GM18520 (cell line): ENCODE measurements around the gene KAT5.
"Not testable (repeated sequence)": the region's sequence is repeated elsewhere in the genome, so short reads cannot be mapped to it uniquely, and the experiment has no call there.

Source experiments
- ATAC-seq: cut with Tn5 transposase; IDR thresholded peaks from one replicate; pipeline ENCODE4 v1.9.1; 2021; ENCODE audit not compliant: unreplicated experiment

The KAT5 gene

DNA sequence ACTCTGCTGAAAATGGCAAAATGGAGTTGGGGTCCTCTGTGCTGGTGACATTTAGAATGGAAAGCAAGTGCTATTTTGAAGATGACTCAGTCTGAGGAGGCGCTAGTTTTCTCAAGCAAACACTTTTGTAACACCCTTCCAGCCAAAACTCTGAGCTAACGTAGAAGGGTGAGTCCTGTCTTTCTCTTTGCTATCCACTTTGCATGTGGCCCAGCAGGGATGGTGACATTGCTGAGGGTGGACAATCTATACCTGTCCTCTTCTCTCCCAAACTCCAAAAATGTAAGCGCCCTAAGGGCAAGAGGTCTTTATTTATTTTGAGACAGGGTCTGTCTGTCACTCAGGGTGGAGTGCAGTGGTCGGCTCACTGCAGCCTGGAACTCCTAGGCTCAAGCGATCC is 3.6 kb upstream of the KAT5 start:
- no peak for ATAC-seq

DNA sequence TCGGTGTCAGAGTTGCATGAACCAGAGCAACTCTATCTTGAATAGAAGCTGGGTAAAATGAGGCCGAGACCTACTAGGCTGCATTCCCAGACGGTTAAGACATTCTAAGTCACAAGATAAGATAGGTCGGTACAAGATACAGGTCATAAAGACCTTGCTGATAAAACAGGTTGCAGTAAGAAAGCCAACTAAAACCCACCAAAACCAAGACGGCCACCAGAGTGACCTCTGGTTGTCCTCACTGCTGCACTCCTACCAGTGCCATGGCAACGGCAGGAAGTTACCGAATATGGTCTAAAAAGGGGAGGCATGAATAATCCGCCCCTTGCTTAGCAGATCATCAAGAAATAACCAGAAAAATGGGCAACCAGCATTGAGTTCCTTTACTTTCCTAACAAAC is 2.4 kb upstream of the KAT5 start:
- ATAC-seq, result no peak

DNA sequence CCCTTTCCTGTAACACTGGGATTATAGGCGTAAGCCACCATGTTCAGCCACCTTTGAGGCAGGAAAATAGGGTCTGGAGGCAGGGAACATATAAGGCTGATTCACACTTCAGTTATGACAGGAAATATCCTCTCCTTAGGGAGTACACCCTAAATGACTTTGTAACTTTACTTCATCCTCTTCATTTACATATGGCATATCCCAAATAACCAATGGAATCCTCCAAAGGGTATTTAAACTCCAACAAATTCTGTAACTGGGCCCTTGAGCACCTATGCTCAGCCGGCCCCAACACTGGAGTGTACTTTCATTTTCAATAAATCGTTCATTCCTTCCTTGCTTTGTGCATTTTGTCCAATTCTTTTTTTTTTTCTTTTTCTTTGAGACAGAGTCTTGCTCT is 1.6 kb upstream of the KAT5 start:
- no peak for ATAC-seq

DNA sequence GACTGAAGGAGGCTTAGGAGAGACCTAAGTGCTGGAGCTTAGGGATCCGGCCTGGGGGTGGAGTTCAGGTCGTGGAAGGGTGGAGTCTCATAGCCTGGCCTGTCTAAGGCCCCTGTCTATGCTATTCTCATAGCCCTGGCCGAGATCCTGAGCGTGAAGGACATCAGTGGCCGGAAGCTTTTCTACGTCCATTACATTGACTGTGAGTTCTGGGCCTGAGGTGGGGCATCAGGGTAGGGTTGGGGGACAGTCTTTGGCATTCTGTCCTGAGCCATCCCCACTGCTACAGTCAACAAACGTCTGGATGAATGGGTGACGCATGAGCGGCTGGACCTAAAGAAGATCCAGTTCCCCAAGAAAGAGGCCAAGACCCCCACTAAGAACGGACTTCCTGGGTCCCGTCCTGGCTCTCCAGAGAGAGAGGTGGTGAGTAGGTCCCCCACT is 603 bp downstream of the KAT5 start:
- ATAC-seq, result no peak

DNA sequence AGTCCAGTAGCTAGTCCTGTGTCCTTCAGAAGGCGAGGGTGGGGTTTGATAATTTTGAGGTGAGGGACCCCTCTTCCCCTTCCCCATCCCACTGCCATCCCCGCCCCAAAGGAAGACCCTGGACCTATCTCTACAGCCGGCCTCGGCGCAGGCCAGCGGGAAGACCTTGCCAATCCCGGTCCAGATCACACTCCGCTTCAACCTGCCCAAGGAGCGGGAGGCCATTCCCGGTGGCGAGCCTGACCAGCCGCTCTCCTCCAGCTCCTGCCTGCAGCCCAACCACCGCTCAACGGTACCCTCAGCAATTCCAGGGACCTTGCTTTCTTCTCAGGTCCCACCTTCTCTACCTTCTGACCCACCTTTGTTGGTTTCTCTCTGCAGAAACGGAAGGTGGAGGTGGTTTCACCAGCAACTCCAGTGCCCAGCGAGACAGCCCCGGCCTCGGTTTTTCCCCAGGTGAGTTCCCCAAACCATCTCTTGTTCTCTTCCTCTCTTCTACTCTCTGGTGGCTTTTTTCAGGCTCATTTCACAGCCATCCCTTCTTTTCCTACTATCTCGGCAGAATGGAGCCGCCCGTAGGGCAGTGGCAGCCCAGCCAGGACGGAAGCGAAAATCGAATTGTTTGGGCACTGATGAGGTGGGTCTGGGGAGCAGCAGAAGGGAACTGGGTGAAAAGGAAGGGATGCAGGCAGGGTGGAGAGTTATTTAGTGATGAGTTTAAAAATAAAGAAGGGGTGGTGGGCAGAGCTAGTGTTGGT is 1.3 kb downstream of the KAT5 start:
- ATAC-seq, result no peak

DNA sequence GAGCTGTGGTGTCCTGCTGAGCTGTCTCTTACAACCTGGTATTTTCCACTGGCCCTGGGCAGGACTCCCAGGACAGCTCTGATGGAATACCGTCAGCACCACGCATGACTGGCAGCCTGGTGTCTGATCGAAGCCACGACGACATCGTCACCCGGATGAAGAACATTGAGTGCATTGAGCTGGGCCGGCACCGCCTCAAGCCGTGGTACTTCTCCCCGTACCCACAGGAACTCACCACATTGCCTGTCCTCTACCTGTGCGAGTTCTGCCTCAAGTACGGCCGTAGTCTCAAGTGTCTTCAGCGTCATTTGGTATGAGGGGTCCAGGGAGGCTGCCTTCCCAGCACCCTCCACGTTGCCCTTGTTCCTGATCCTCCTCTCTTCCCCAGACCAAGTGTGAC is 2.4 kb downstream of the KAT5 start:
- no peak for ATAC-seq

DNA sequence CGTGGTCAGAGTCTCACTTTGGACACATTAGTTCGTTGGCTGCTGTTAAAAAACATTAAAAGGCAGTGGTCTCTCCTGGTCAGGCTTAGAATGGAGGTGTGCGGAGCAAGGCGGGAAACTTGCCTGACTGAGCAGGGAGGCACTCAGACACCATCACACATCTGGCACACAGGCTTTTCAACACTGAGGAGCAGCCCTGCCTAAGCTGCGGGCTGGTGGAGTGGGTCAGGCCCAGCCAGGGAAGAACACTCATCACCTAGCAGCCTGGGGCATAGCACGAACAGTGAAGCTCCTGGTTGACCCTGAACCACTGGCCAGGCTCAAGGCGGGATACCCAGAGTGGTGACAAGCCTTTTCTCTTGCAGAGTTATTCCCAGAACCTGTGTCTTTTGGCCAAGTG is 4.2 kb downstream of the KAT5 start:
- no peak for ATAC-seq

DNA sequence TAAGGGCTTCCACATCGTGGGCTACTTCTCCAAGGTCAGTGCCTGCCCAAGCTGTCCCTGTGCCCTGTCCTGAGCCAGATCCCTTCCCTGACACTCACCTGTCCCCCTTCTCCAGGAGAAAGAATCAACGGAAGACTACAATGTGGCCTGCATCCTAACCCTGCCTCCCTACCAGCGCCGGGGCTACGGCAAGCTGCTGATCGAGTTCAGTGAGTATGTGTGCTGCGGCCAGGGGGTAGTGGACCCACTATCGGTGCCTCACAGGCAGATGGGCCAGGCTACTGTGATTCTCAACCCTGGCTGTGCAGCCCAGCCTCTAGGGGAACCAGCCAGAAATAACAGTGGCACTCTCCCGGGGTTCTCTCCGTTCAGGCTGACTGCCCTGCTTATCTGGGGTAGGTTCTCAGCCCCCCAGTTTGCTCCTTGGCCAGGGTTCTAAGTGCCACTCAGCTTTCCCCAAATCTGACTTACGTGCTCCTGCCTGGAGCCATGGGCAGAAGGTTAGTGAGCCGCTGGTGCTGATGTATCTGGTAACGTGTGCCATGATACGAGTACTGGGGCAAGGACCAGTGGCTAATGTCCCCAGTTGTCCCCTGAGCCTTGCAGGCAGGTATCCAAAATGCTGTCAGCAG is 4.8 kb downstream of the KAT5 start:
- ATAC-seq, result no peak

DNA sequence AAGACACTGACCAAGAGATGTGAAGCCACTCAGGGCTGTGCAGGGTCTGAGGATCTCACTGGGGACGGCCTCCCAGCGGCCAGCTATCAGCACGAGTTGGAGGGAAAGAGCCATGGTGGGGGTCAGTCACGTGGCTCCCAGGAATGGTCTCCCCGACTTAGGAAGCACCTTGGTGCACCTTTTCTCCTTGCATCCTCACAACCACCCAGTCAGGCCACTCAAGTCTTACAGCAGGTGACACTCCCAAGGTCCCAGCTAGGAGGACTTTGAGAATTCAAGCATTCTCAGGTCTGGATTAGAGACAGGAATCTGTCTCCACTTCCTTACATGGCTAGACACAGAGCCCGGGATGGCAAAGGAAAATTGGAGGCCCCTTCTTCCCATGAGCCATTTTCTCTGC is 5.9 kb downstream of the KAT5 start:
- ATAC-seq, result no peak

DNA sequence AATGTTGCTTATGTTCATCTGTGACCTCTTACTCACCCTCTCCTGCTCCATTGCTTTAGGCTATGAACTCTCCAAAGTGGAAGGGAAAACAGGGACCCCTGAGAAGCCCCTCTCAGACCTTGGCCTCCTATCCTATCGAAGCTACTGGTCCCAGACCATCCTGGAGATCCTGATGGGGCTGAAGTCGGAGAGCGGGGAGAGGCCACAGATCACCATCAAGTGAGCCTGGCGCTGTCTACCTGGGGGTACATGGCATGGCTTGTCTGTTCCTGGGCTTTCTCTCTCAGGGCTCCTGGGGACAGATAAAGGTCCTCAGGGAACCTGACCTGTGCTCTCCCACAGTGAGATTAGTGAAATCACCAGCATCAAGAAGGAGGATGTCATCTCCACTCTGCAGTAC is 6.5 kb downstream of the KAT5 start:
- no peak for ATAC-seq

DNA sequence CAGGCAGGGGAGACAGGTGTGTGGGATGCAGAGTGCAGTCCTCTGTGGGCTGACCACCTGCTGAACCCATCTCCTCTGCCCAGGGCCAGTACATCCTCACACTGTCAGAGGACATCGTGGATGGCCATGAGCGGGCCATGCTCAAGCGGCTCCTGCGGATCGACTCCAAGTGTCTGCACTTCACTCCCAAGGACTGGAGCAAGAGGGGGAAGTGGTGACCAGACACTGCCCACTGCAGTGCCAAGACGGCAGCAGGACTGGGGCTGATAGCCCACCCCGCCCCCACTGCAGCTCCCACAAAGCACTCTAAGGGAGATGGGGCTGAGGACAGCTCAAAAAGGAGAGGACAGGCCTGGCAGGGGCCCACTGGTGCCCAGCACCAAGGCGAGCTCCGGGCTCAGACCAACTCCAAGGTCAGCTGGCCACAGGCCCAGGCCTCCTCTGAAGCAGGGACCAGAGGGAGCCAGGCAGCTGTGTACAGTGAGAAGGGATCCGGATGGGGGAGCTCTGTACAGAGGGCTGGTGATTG is 7.0 kb downstream of the KAT5 start:
- ATAC-seq, result no peak

DNA sequence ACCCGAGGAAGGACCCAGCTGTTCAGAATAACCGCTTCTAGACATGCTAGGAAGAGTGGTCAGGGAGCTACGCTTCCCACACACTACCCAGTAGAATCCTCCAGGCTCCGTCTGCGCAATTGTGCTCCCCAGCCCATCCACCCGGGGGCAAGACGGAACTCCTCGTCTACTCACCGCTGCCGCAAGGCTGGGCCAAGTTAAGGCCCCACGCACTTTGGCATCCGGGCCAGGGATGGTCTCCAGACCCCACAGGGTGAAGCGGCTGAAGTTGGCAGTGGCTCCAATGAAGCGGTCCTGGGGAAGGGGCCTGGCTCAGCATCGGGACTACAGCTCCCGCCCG is 7.8 kb downstream of the KAT5 start:
- no peak for ATAC-seq

DNA sequence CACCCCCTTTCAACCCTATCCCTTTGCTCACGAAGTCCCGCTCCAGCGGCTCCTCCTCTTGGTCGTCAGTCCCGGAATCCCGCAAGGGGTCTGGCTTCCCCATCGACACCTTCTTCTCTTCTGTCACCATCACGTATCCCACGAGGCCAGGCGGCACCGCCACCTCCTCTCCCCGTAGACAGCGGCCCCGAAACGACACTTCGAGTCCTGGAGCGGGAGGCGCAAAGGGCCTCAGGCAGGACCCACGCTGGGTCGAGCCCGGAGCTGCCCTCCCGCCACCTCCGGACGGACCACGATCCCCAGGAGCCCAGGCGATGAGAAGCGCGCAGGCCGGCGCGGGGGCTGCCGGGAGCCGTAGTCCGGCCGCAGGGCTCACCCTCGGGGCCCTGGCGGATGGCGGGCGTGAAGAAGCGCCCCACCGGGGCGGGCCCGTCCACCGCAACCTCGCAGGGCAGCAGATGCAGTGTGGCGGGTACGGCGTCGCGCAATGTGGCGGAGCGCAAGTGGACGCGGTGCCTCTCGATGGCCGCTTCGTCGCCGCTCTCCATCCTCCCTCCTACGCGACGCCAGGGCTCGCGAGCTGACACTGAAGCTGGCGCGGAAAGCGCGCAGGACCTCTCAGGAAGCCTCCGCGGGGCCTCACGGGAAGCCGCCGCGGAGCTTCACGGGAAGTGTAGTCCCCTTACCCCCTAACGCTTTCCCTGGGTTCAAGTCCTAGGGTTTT is 8.3 kb downstream of the KAT5 start, which contains the start of gene RNASEH2C:
RNASEH2C (minus strand) TSS at position 588 of the 724 bp plus-strand sequence; CDS start at position 548, 40 bp downstream.
- peak; percentile 57 for ATAC-seq

DNA sequence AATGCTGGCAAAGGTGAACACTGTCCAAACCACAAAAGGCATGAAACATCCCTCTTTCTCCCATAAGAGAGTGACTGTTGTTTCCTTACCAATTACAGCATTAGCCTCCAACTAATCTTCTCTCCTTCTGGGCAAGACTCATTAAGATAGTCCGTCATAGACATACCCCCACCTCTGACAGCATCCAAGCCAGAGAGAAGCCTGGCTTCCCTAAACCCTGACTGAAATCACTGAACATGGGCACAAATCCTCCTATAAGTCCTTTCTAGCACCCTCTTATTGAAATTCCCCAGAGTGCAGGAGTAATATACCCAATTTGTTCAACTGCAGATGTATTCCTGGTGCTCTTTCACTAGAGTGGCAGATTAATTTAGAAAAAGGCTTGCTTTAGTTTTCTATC is 10.2 kb downstream of the KAT5 start:
- no peak for ATAC-seq

DNA sequence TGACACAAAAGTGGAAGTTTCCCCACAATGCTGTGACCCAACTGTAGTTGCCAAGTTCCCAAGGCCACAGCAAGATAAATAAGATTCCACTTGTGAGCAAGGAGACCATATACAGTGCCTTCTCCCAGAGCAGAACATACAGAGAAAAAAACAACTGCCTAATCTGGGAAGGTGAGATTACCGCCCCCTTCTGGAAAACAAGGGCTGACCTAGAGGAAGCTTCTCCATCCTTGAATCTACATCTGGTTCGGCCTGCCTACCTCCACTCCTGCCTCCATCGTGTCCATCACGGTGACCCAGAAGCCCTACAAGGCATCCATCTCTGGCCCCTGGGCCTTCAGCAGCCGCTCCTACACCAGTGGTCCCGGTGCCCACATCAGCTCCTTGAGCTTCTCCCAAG is 14.6 kb downstream of the KAT5 start:
- no peak for ATAC-seq

DNA sequence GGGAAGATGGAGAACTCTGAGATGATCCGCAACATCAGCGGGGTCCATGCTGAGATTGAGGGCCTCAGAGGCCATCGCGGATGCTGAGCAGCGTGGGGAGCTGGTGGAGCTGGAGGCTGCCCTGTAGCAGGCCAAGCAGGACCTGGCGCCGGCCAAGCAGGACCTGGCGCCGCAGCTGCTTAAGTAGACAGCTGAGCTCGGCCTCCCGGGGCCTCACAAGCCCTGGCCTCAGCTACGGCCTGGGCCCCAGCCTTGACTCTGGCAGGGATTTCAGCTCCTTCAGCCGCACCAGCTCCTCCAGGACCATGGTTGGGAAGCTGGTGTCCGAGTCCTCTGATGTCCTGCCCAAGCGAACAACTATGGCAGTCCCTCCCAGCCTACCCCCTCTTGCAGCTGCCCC is 15.8 kb downstream of the KAT5 start:
- ATAC-seq, result no peak

DNA sequence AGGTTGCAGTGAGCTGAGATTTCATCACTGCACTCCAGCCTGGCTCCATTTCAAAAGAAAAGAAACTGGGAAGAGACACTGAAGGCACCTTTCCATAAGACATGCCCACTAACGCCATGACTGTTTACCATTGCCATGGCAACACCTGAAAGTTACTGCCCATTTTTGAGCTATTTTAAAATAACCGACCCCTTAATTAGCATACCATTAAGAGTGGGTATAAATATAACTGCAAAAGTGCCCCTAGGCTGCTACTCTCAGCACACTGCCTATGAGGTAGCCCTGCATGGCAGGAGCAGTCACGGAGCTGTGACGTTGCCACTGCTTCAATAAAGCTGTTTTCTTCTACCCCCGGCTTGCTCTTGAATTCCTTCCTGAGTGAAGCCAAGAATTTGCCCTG is 18.4 kb downstream of the KAT5 start:
- ATAC-seq, result no peak

DNA sequence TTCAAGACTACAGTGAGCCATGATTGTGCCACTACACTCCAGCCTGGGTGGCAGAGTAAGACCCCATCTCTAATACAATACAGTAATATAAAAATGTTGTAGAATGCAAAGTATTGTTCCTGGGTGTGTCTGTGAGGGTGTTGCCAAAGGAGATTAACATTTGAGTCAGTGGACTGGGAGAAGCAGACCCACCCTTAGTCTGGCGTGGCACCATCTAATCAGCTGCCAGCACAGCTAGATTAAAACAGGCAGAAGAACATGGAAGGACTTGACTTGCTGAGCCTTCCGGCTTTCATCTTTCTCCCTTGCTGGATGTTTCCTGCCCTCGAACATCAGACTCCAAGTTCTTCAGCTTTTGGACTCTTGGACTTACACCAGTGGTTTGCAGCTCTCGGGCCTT is 23.1 kb downstream of the KAT5 start:
- not testable (repeated sequence) for ATAC-seq

DNA sequence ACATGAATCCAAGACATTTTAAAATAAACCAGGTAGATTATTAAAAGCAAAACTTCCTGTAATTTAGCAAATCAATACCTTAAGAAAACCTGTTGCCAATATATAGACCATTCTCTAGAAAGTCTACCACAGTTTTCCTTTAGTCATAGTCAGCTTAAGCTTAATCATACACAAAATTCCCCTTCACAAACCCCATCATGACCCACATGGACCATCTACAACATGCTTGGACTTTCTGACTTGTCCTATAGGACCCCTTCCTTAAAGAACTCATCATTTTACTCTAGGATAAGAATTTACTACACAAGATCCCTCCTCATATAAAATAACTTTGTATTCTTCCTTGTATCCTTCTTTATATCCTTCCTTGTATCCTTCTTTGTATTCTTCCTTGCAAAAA is 24.8 kb downstream of the KAT5 start:
- ATAC-seq, result no peak

DNA sequence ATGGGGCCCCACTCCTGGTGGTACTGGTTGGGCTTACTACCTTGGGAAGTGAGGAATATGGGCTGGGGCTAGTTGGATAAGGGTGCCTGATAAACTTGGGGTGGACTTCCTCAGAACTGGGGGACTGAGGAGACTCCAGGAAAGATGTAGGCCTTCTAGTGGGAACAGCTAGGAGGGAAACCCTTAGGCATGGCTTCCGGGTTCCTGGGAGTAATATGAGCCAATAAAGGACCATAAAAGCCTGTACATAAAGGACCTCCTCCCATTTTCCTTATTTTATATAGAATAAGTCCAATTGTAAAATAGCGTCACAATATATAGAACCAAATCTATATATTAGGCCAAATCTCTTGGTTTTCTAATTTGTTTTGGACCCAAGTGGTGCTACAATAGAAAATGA is 27.0 kb downstream of the KAT5 start:
- no peak for ATAC-seq

DNA sequence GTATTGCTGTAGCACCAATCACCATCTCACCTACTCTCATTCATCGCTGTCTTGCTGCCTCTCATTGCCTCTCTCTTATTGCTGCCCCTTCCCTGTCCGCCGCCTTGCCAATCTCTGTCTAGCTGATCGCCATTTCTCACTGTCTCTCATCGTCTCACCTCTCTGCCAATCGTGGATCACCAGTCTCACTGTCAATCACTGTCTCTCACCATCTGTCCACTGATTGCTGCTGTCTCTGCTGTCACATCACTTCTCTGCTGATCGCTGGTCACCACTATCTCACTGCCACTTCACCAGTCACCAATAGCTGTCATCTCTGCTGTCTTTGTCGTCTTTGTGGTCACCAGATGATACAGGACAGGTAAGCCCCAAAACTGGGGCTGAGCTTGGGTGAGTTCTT is 29.1 kb downstream of the KAT5 start:
- no peak for ATAC-seq

DNA sequence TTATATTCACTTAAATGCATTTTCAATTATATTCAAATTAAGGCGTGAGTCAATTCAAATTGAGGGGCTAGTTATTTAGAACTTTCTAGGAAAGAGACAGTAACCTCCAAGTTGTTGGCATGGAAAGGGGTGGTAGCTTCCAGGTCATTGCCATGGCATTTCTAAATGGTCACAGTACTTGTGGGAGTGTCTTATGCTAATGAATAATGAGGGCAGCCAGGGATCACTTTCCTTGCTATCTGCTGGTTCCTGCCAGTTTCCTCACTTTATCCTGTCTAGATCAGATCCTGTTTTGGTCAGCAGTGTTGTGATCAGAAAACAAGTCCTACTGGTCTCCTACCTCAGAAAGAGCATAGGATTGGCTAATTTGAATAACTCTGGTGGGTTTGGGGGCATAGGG is 30.3 kb downstream of the KAT5 start:
- ATAC-seq, result no peak
